Cerebellar nuclear complex (tissue), 1 donor: ENCODE measurements around the gene CSMD2.
A peak's percentile ranks its signal among the peaks of the same experiment; 100 is the strongest.

Source experiments
- DNase-seq, 2 experiments: peaks; one replicate each; lab custom pipeline; 2025; lab: John Stamatoyannopoulos, UW

The CSMD2 gene

GRCh38 chr1:33501309-33501708 lies 663.7 kb downstream of the CSMD2 start:
- no peak for DNase-seq

DNA sequence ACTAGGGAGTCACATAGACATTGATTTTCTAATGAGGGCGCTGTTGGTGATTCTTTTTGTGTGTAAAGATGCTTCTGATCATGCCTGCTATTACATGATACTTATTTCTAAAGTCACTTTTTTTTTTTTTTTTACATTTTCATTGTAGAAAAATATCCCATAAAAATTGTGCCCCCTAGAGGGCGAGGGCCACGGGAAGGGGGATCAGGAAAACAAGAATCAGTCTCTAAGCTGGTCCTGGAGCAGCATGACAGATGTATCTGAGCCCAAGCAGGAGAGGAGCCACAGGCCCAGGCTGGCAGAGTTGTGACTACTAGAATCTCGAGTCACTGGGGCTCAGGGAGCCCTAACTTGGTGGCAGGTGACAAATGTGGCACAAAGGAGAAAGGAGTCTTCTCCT lies 664.5 kb downstream of the CSMD2 start:
- no peak for DNase-seq

GRCh38 chr1:33497410-33497809 lies 667.6 kb downstream of the CSMD2 start:
- DNase-seq: no peak

DNA sequence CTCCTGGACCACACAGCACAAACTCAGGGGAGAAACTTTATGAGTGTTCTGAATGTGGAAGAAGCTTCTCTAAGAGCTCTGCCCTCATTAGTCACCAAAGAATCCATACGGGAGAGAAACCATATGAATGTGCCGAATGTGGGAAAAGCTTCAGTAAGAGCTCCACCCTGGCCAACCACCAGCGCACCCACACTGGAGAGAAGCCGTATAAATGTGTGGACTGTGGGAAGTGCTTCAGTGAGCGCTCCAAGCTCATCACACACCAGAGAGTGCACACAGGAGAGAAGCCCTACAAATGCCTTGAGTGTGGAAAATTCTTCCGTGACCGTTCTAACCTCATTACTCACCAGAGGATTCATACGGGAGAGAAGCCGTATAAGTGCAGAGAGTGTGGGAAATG lies 670.1 kb downstream of the CSMD2 start:
- no peak for DNase-seq

GRCh38 chr1:33488624-33489023 lies 676.4 kb downstream of the CSMD2 start:
- no peak for DNase-seq

DNA sequence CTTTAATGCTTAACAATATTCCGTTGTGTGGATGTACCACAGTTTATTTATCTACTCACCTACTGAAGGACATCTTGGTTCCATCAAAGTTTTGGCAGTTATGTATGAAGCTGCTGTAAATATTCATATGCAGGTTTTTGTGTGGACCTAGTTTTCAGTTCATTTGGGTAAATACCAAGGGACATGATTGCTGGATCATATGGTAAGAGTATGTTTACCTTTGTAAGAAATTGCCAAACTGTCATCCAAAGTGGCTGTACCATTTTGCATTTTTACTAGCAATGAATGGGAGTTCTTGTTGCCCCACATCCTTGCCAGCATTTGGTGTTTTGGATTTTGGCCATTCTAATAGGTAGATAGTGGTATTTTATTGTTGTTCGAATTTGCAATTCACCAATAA lies 682.6 kb downstream of the CSMD2 start:
- DNase-seq: no peak

DNA sequence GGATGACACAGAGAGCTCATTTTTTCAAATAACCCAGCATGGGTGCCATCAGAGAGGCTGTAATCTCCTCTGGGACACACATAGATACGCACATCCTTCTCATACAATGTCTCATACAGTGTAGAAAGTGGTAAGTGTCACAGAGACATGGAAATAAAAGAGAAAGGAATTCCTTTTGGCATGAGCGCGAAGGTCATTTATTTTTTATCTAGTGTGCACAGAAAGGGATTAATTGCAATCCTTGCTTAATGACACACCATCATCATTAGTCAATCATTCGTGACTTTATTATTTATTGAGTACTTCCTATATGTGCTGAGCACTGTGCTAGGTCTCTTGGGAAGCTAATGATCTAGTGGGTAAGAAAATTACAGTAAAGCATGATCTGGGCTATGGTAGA lies 687.6 kb downstream of the CSMD2 start:
- no peak for DNase-seq

DNA sequence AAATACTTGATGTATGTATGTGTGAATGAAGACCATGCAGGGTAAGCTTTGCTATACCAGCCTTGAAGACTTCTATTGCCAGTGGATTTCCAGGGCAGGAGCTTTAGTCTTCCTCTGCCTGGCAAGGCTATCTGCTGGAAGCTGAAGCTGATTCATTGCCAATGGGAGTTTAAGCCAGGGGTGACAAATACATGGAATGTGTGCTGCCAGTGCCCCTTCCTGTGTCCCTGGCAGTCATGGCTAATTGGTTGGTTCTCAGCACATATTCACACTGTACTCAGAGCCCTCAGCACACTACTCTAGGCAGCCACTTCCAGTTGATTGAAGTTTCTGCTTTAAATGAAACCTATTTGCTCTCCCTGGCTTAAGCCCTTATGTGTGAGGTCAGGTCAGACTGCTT lies 691.1 kb downstream of the CSMD2 start:
- DNase-seq: no peak

- DNase-seq: peak; percentile 94 to 98
Observed at GRCh38 chr1:33472269-33472980, 692.6 kb downstream of the CSMD2 start, which contains the start of gene ZSCAN20. TSS of gene ZSCAN20 (plus strand) at chr1:33472645. CDS start at chr1:33479289, 6,644 bp downstream.

GRCh38 chr1:33471416-33471815 lies 693.6 kb downstream of the CSMD2 start:
- DNase-seq: no peak

GRCh38 chr1:33470495-33471012 lies 694.5 kb downstream of the CSMD2 start:
- peak in 1 of 2 experiments; percentile 66 for DNase-seq

DNA sequence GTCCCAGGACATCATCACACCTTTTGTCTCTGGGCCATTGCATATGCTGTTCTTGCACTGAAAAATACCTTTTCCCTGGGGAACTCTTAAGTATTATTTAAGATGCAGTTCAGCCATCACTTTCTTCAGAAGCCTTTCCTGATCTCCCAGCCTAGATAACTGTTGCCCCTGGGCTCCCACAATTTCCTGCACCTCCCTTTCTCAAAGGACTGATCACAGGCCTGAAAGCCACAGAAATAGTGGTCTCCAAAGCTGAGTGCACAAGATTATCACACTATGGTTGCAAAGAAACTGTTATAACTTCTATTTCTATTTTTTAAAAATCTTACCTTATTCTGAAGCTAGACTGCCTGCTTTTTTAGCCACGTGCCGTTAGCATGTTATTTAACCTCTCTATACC lies 695.3 kb downstream of the CSMD2 start:
- no peak for DNase-seq

- DNase-seq: no peak
Observed at GRCh38 chr1:33468967-33469366, 696.1 kb downstream of the CSMD2 start.

DNA sequence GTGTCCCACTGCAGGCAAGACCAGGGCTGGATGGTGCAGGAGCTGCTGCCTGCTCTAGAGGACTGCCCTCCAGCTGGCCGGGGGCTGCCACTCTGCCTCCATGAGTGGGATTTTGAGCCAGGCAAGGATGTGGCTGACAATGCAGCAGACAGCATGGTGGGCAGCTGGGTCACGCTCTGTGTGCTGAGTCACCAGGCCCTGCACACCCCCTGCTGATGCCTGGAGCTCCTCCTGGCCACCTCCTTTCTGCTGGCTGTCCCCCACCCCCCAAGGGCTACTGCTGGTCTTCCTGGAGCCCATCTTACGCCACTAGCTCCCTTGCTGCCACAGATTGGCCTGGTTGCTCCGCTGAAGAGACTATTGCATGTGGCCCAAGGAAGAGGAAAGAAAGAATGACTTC lies 696.5 kb downstream of the CSMD2 start:
- DNase-seq: no peak

GRCh38 chr1:33468011-33468410 lies 697.0 kb downstream of the CSMD2 start:
- DNase-seq: no peak

GRCh38 chr1:33466159-33466558 lies 698.9 kb downstream of the CSMD2 start:
- DNase-seq: no peak

- DNase-seq: no peak
Observed at GRCh38 chr1:33465316-33465715, 699.7 kb downstream of the CSMD2 start.

DNA sequence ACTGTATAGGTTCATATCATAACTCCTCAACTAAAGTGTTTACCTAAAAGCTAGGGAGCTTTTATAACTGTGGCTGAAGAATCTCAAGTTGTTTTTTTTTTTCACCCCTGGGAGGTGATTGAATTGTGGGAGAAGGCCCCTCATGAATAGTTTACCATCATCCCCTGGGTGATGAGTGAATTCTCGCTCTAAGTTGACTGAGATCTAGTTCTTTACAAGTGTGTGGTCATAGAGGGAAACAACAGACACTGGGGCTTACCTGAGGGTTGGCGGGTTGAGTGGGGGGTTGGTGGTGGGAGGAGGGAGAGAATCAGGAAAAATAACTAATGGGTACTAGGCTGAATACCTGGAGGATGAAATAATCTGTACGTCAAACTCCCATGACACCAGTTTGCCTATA lies 700.5 kb downstream of the CSMD2 start:
- no peak for DNase-seq
